Skeletal muscle tissue (tissue), 4 donors: ENCODE data around the gene FIS1. TPM values are rescaled to one million over a fixed set of nuclear protein-coding genes. Genes with fewer than 3 reads are reported as not detected.
"Not testable (repeated sequence)": the region's sequence is repeated elsewhere in the genome, so short reads cannot be mapped to it uniquely, and the experiment has no call there.

Source experiments
- H3K27ac ChIP-seq: one replicate; pipeline ENCODE4 v1.7.0; 2013; ENCODE audit warnings: mild to moderate bottlenecking, low read depth, low read length, inconsistent platforms
- H3K27me3 ChIP-seq, 3 donors: one replicate each; pipeline ENCODE4 v1.7.0; 2013; ENCODE audit warnings: low read length in 3 of 3; ENCODE audit not compliant: control insufficient read depth in 3 of 3, insufficient read depth in 3 of 3
- H3K36me3 ChIP-seq, 3 donors: one replicate each; pipeline ENCODE4 v1.7.0; 2013; ENCODE audit warnings: low read length in 3 of 3; ENCODE audit not compliant: control insufficient read depth in 3 of 3, insufficient read depth in 3 of 3
- H3K4me1 ChIP-seq, 3 donors: one replicate each; pipeline ENCODE4 v1.7.0; 2013; ENCODE audit warnings: low read length in 3 of 3, mild to moderate bottlenecking in 3 of 3; ENCODE audit not compliant: control insufficient read depth in 3 of 3, insufficient read depth in 3 of 3
- H3K4me3 ChIP-seq, 3 donors: one replicate each; pipeline ENCODE4 v1.7.0; 2013; ENCODE audit warnings: low read length in 3 of 3
- H3K9ac ChIP-seq, 3 donors: one replicate each; pipeline ENCODE4 v1.7.0; 2013; ENCODE audit warnings: low read length in 3 of 3, mild to moderate bottlenecking in 3 of 3, moderate library complexity in 2 of 3, low read depth in 1 of 3
- H3K9me3 ChIP-seq, 3 donors: one replicate each; pipeline ENCODE4 v1.7.0; 2013; ENCODE audit warnings: low read length in 3 of 3; ENCODE audit not compliant: control insufficient read depth in 3 of 3
- total RNA-seq: library from RNA; depleted of rRNA; stranded (reverse); fragments of >200 nt; gene quantifications from one replicate; pipeline ENCODE4 v1.2.3, GENCODE V29; 2014
- donor health status: Osteomylitis.

Gene FIS1
- total RNA-seq, result 188 TPM

DNA sequence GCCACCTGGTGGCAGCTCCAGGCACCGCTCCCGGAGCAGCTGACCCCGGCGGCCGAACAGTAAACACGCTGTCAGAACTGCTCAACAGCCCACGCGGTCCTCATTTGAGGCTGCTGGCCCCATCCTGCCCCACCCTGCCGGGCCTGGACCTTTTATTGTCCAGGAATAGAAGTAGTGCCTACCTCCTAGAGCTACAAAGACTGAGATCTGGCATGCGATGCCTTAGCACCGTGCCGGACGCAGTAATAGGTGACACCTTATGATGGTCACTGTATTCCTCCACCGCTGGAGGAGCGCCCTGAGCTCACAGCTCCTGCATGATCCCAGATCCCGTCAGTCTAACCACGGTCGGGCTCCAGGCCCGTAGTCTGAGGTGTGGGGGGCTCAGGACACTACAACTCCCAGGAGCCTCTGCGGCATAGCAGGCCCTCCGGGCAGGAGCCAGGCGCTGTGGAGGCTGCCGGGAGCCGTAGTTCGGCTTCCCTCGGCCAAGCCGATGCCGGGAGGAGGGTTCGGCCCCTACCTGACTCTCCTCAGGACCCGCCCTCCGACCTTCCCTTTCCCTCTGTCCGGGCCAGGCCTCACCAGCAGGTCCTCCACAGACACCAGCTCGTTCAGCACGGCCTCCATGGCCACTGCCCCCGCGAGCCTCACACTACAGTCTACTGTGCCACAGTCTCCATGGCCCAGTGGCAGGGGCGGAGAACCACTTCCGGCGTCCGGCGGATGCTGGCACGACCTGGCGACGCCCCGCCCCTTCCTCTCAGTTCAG lies at the start of gene FIS1:
FIS1 (minus strand) TSS at position 707 of the 772 bp plus-strand sequence; CDS start at position 630, 77 bp downstream.
- Histone ChIP-seq H3K36me3 (peaks cover 18 to 24% (median 19%) of the 10 kb centered on the region in 3 donors), H3K4me3 (peak within 1 kb of the TSS; percentile 82 to 100 (median 99)), H3K4me1 (peaks cover 40 to 54% (median 41%) of the 10 kb centered on the region in 3 donors), H3K27ac (peak within 1 kb of the TSS; percentile 96), H3K9ac (peak within 1 kb of the TSS; percentile 86 to 100 (median 99)), H3K9me3 (no peaks in the 10 kb centered on the region), H3K27me3 (no peaks in the 10 kb centered on the region)

DNA sequence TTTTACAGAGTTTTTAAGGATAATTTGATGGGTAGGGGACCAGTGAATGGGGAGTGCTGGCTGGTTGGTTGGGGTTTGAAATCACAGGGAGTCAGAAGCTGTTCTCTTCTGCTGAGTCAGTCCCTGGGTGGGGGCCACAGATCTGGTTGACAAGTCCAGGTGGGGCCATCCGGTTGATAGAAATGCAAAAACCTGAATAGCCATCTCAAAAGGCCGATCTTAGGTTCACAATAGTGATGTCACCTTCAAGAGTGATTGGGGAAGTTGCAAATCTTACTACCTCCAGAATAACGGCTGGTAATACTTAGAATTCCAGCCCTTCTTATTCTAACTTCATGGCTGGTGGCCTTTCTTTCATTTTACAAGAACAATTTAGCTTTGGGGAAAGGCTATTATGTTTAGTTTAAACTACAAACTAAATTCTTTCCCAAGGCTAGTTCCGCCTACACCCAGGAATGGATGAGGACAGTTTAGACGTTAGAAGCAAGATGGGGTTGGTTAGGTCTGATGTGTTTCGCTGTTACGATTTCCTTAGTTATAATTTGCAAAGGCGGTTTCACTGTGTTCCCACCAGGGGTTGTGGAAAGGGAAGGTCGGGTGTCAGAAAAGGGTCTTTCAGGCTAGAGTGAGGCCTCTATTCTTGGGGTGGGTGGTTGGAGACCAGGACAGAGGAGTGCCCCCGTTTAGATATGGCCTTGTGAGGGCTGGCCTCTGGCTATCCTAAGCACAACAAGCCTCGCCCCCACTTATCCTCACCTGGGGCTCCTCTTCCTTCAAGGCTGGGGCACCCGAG lies 49.4 kb upstream of the FIS1 start:
- Histone ChIP-seq H3K27ac (no peak overlapping the region), H3K36me3 (no peaks in the 10 kb centered on the region), H3K9me3 (no peaks in the 10 kb centered on the region), H3K9ac (no peak overlapping the region), H3K27me3 (peaks cover 30 to 57% (median 34%) of the 10 kb centered on the region in 3 donors), H3K4me1 (no peaks in the 10 kb centered on the region), H3K4me3 (no peak overlapping the region)

DNA sequence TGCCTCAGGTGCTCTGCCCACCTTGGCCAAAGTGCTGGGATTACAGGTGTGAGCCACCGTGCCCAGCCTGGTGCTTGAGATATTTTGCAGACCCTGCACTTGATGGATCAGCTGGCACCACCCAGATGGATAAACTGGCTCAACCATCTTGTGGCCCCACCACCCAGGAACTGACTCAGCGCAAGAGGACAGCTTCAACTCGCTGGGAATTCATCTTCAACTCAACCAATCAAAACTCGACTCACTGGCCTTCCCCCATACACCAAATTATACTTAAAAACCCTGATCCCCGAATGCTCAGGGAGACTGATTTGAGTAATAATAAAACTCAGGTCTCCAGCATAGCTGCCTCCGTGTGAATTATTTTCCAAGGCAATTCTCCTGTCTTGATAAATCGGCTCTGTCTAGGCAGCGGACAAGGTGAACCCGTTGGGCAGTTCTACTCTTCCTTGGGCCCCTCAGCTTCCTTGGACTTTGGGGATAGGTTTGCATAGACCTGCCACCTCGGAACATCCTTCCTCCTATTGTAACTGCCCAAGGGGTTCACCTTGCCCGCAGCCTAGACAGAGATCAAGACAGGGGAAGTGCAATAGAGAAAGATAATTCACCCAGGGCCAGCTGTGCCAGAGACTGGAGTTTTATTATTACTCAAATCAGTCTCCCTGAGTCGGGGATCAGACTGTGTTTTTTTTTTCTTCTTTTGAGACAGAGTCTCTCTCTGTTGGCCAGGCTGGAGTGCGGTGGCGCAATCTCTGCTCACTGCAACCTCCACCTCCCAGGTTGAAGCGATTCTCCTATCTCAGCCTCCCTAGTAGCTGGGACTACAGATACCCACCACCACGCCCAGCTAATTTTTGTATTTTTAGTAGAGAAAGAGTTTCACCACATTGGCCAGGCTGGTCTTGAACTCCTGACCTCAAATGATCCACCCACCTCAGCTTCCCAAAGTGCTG lies 48.5 kb upstream of the FIS1 start:
- not testable (repeated sequence) for H3K4me1 ChIP-seq, H3K9me3 ChIP-seq, H3K4me3 ChIP-seq, H3K36me3 ChIP-seq, H3K27ac ChIP-seq, H3K9ac ChIP-seq
- H3K27me3 ChIP-seq, result peaks cover 21 to 49% (median 28%) of the 10 kb centered on the region in 3 donors

DNA sequence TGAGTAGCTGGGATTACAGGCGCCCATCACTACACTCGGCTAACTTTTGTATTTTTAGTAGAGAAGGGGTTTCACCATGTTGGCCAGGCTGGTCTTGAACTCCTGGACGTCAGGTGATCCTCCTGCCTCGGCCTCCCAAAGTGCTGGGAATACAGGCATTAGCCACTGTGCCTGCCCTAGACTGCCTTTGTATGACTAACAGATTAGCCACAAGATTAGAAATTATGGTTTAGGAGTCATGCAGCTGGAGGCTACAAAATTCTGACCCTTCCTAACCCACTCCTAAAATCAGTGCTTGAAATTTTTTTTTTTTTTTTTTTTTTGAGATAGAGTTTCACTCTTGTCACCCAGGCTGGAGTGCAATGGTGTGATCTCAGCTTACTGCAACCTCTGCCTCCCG lies 47.7 kb upstream of the FIS1 start:
- H3K36me3 ChIP-seq, H3K4me3 ChIP-seq, H3K9ac ChIP-seq, H3K27ac ChIP-seq, H3K9me3 ChIP-seq, H3K4me1 ChIP-seq: not testable (repeated sequence)
- H3K27me3 ChIP-seq, result peaks cover 17 to 49% (median 24%) of the 10 kb centered on the region in 3 donors

- H3K27me3 ChIP-seq, result peaks cover 17 to 42% (median 21%) of the 10 kb centered on the region in 3 donors
- not testable (repeated sequence) for H3K4me3 ChIP-seq, H3K4me1 ChIP-seq, H3K9me3 ChIP-seq, H3K27ac ChIP-seq, H3K9ac ChIP-seq, H3K36me3 ChIP-seq
Observed at GRCh38 chr7:101290186-101291037, 45.5 kb upstream of the FIS1 start.

DNA sequence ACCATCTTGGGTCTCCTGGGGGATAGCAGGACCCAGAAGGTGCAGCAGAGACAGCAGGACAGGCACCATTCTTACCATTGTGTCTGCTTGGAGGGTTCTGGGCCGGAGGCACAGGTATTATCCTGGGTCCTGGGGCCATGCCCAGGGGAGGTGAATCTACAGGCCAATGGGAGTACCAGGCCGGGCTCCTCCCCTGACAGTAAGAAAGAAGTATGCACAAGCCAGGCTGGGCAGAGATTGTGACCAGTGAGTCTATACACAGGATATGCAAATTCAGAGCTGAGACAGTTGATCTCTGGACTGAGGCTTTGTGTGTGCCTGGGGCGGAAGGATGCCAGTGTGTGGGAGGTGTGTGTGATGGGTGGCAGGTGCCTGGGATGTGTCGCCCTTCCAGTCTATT lies 44.8 kb upstream of the FIS1 start:
- peaks cover 17 to 38% (median 21%) of the 10 kb centered on the region in 3 donors for H3K27me3 ChIP-seq
- not testable (repeated sequence) for H3K4me3 ChIP-seq, H3K36me3 ChIP-seq, H3K9me3 ChIP-seq, H3K9ac ChIP-seq, H3K27ac ChIP-seq, H3K4me1 ChIP-seq

DNA sequence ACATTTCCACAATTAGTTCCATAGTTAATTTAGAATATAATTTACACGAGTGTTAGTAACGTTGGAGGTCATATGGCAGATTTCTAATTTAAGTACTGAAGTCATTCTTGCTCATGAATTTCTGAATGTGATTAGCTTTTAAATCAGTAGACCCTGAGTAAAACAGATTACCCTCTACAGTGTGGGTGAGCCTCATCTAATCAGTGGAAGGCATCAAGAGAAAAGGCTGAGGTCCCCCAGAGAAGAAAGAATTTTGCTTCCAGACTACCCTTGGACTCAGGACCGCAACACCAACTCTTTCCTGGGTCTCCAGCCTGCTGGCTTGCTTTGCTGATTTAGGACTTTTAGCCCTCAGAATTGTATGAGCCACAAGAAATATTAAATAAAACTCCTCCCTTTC lies 43.6 kb upstream of the FIS1 start:
- H3K27ac ChIP-seq, result no peak overlapping the region
- no peak overlapping the region for H3K9ac ChIP-seq
- peaks cover 15 to 31% (median 17%) of the 10 kb centered on the region in 3 donors for H3K27me3 ChIP-seq

GRCh38 chr7:101287032-101287431 lies 42.2 kb upstream of the FIS1 start:
- no peak overlapping the region for H3K9ac ChIP-seq
- no peak overlapping the region for H3K27ac ChIP-seq
- peaks cover 9 to 18% (median 12%) of the 10 kb centered on the region in 3 donors for H3K27me3 ChIP-seq
- H3K4me1 ChIP-seq, result peaks cover 3 to 6% (median 3%) of the 10 kb centered on the region in 3 donors
- H3K4me3 ChIP-seq, result no peak overlapping the region
- H3K9me3 ChIP-seq, result no peaks in the 10 kb centered on the region
- no peaks in the 10 kb centered on the region for H3K36me3 ChIP-seq

More for the DNA sequence above, 43.6 kb upstream of the FIS1 start:
- H3K9me3 ChIP-seq, result no peaks in the 10 kb centered on the region
- H3K4me1 ChIP-seq, result no peaks in the 10 kb centered on the region
- H3K36me3 ChIP-seq, result no peaks in the 10 kb centered on the region
- no peak overlapping the region for H3K4me3 ChIP-seq

GRCh38 chr7:101285880-101286279 lies 41.0 kb upstream of the FIS1 start:
- H3K9ac ChIP-seq, H3K4me3 ChIP-seq, H3K27ac ChIP-seq, H3K9me3 ChIP-seq, H3K36me3 ChIP-seq, H3K27me3 ChIP-seq, H3K4me1 ChIP-seq: not testable (repeated sequence)
